IMR-90 (cell line): ENCODE data around the gene IMP3. TPM values are rescaled to one million over a fixed set of nuclear protein-coding genes. Genes with fewer than 3 reads are reported as not detected.

Source experiments
- ATAC-seq: fragments of 200-7000 bp; cut with Tn5 transposase; 2 replicates; pipeline ENCODE4 v1.9.1; 2020; ENCODE audit warnings: low read depth, mild to moderate bottlenecking, moderate library complexity
- BruUV-seq: library from RNA; stranded (reverse); fragments of 400-500 nt; replicated peaks from 2 replicates; lab custom pipeline; 2021; lab: Mats Ljungman, UMichigan
- CTCF ChIA-PET: fragments of 300-600 bp; formaldehyde crosslinking; extraction: SDS; loops from one replicate; lab custom pipeline; 2021; ENCODE audit warnings: antibody characterized with exemption; lab: Yijun Ruan, JAX
- POLR2A ChIA-PET: fragments of 300-600 bp; sonication (Branson Sonifier 250); formaldehyde crosslinking; loops from one replicate; lab custom pipeline; 2022; ENCODE audit warnings: antibody characterized with exemption; ENCODE audit not compliant: unreplicated experiment; lab: Charles Lee
- DNase-seq: peaks from one replicate; pipeline ENCODE4 v3.0.0; 2013
- H2AFZ ChIP-seq: replicated peaks from 2 replicates; pipeline ENCODE3; 2013; ENCODE audit warnings: low read length, mild to moderate bottlenecking; ENCODE audit not compliant: poor library complexity
- H2AK5ac ChIP-seq: 2 replicates; pipeline ENCODE4 v1.6.1; 2013; ENCODE audit warnings: low read depth, low read length, inconsistent platforms
- H2AK9ac ChIP-seq: replicated peaks from 2 replicates; pipeline ENCODE3; 2013; ENCODE audit warnings: mild to moderate bottlenecking, low read depth, low read length, moderate library complexity; ENCODE audit not compliant: poor library complexity
- H2BK120ac ChIP-seq: 2 replicates; pipeline ENCODE4 v1.6.1; 2013; ENCODE audit warnings: low read depth, low read length, inconsistent platforms
- H2BK15ac ChIP-seq: 3 replicates; pipeline ENCODE4 v1.6.1; 2013; ENCODE audit warnings: low read depth, low read length, inconsistent platforms
- H2BK20ac ChIP-seq: 2 replicates; pipeline ENCODE4 v1.6.1; 2013; ENCODE audit warnings: low read depth, mild to moderate bottlenecking, inconsistent platforms, low read length, moderate library complexity
- H2BK5ac ChIP-seq: 2 replicates; pipeline ENCODE4 v1.6.1; 2013; ENCODE audit warnings: mild to moderate bottlenecking, low read depth, low read length, inconsistent platforms; ENCODE audit not compliant: poor library complexity, severe bottlenecking
- H3K14ac ChIP-seq: replicated peaks from 2 replicates; pipeline ENCODE4 v1.6.1; 2013; ENCODE audit warnings: low read depth, low read length, inconsistent platforms
- H3K18ac ChIP-seq: 2 replicates; pipeline ENCODE4 v1.6.1; 2013; ENCODE audit warnings: low read depth, low read length, control low read depth
- H3K23ac ChIP-seq: 2 replicates; pipeline ENCODE4 v1.6.1; 2013; ENCODE audit warnings: low read depth, low read length, inconsistent platforms
- H3K27ac ChIP-seq: 2 replicates; pipeline ENCODE4 v1.5.1; 2013; ENCODE audit warnings: mild to moderate bottlenecking, control low read depth, low read length; ENCODE audit not compliant: insufficient read depth
- H3K27me3 ChIP-seq: 2 replicates; pipeline ENCODE4 v1.6.1; 2013; ENCODE audit warnings: low read length; ENCODE audit not compliant: control insufficient read depth, insufficient read depth
- H3K36me3 ChIP-seq: 2 replicates; pipeline ENCODE4 v1.6.1; 2013; ENCODE audit warnings: low read length, mixed read lengths; ENCODE audit not compliant: control insufficient read depth, insufficient read depth
- H3K4ac ChIP-seq: 2 replicates; pipeline ENCODE4 v1.6.1; 2013; ENCODE audit warnings: low read depth, low read length, inconsistent platforms
- H3K4me1 ChIP-seq: 2 replicates; pipeline ENCODE4 v1.6.1; 2013; ENCODE audit warnings: low read length, mixed read lengths; ENCODE audit not compliant: control insufficient read depth, insufficient read depth
- H3K4me2 ChIP-seq: 2 replicates; pipeline ENCODE4 v1.6.1; 2013; ENCODE audit warnings: low read depth, mild to moderate bottlenecking, control low read depth, low read length, moderate library complexity
- H3K4me3 ChIP-seq: 2 replicates; pipeline ENCODE4 v1.5.1; 2013; ENCODE audit warnings: low read depth, mild to moderate bottlenecking, control low read depth, low read length, moderate library complexity; ENCODE audit not compliant: insufficient read depth
- H3K56ac ChIP-seq: 2 replicates; pipeline ENCODE4 v1.6.1; 2013; ENCODE audit warnings: low read length, inconsistent platforms; ENCODE audit not compliant: insufficient read depth; ENCODE audit errors: extremely low read depth
- H3K79me1 ChIP-seq, 2 experiments: 2 replicates each; pipeline ENCODE4 v1.6.1; 2013; ENCODE audit warnings: low read length in 2 of 2, inconsistent platforms in 1 of 2, low read depth in 1 of 2
- H3K9ac ChIP-seq: 2 replicates; pipeline ENCODE4 v1.6.1; 2013; ENCODE audit warnings: low read depth, low read length, control low read depth
- H3K9me1 ChIP-seq: 2 replicates; pipeline ENCODE4 v1.6.1; 2013; ENCODE audit warnings: low read length, inconsistent platforms; ENCODE audit not compliant: insufficient read depth
- H3K9me3 ChIP-seq: 2 replicates; pipeline ENCODE4 v1.6.1; 2013; ENCODE audit warnings: low read length; ENCODE audit not compliant: control insufficient read depth, insufficient read depth
- H4K20me1 ChIP-seq: 2 replicates; pipeline ENCODE4 v1.6.1; 2013; ENCODE audit warnings: low read length, inconsistent platforms; ENCODE audit not compliant: insufficient read depth
- H4K5ac ChIP-seq: 2 replicates; pipeline ENCODE4 v1.6.1; 2013; ENCODE audit warnings: mild to moderate bottlenecking, low read depth, low read length, control low read depth
- H4K8ac ChIP-seq, 2 experiments: 2 replicates each; pipeline ENCODE4 v1.6.1; 2013; ENCODE audit warnings: low read depth in 2 of 2, low read length in 2 of 2, control low read depth in 1 of 2, inconsistent platforms in 1 of 2
- H4K91ac ChIP-seq: 2 replicates; pipeline ENCODE4 v1.6.1; 2013; ENCODE audit warnings: low read depth, low read length, inconsistent platforms; ENCODE audit not compliant: insufficient read depth
- BHLHE40 ChIP-seq: fragments of 150-350 bp; IDR thresholded peaks from 2 replicates; pipeline ENCODE4 v1.6.1; 2016; ENCODE audit warnings: mild to moderate bottlenecking, low read depth, low read length
- CEBPB ChIP-seq: IDR thresholded peaks from 2 replicates; pipeline ENCODE4 v1.6.1; 2012; ENCODE audit warnings: low read depth, low read length, improper control_type of control experiment
- CHD1 ChIP-seq: IDR thresholded peaks from 2 replicates; pipeline ENCODE4 v1.6.1; 2012; ENCODE audit warnings: low read depth, low read length, improper control_type of control experiment
- FOS ChIP-seq: fragments of 150-350 bp; IDR thresholded peaks from 2 replicates; pipeline ENCODE4 v1.6.1; 2016; ENCODE audit warnings: low read depth, low read length
- MAFK ChIP-seq: IDR thresholded peaks from 2 replicates; pipeline ENCODE4 v1.6.1; 2012; ENCODE audit warnings: low read depth, low read length, improper control_type of control experiment
- MAZ ChIP-seq: IDR thresholded peaks from 2 replicates; pipeline ENCODE4 v1.6.1; 2012; ENCODE audit warnings: low read depth, mild to moderate bottlenecking, low read length, improper control_type of control experiment, moderate library complexity, borderline replicate concordance
- MXI1 ChIP-seq: IDR thresholded peaks from 2 replicates; pipeline ENCODE4 v1.6.1; 2012; ENCODE audit warnings: low read depth, mild to moderate bottlenecking, low read length, moderate library complexity, borderline replicate concordance
- NFE2L2 ChIP-seq: fragments of 150-350 bp; IDR thresholded peaks from 2 replicates; pipeline ENCODE4 v1.6.1; 2016; ENCODE audit warnings: low read depth, mild to moderate bottlenecking, low read length
- POLR2A ChIP-seq: IDR thresholded peaks from 2 replicates; pipeline ENCODE4 v1.6.1; 2012; ENCODE audit warnings: mild to moderate bottlenecking, low read depth, low read length
- RAD21 ChIP-seq: IDR thresholded peaks from 2 replicates; pipeline ENCODE4 v1.6.1; 2012; ENCODE audit warnings: low read length, improper control_type of control experiment
- RCOR1 ChIP-seq: IDR thresholded peaks from 2 replicates; pipeline ENCODE4 v1.6.1; 2012; ENCODE audit warnings: mild to moderate bottlenecking, low read length, improper control_type of control experiment; ENCODE audit not compliant: insufficient replicate concordance
- RFX5 ChIP-seq: IDR thresholded peaks from 2 replicates; pipeline ENCODE4 v1.8.0; 2012; ENCODE audit warnings: low read depth, mild to moderate bottlenecking, low read length, moderate library complexity
- SMC3 ChIP-seq: fragments of 150-350 bp; IDR thresholded peaks from 2 replicates; pipeline ENCODE4 v1.6.1; 2016; ENCODE audit warnings: low read depth, mild to moderate bottlenecking, antibody characterized with exemption, low read length, moderate library complexity
- WGBS, 2 experiments: methylation state at CpG; one replicate each; pipeline versions ENCODE4 v1.1.5 to v1.1.7; 2013; ENCODE audit warnings: missing lambda C conversion rate in 2 of 2; ENCODE audit not compliant: insufficient read length in 1 of 2; ENCODE audit errors: extremely low coverage in 2 of 2; 5-methylcytosine and 5-hydroxymethylcytosine counted together
- dilution Hi-C: fragments of 300-500 bp; cut with HindIII; formaldehyde crosslinking; loops from one replicate; pipeline ENCODE4 v1.14.3; 2018; ENCODE audit warnings: low sequenced_read_pairs; ENCODE audit not compliant: unreplicated experiment
- in situ Hi-C: fragments of 300-500 bp; cut with MboI; formaldehyde crosslinking; loops from 3 replicates; pipeline ENCODE4 v1.14.3; 2019; ENCODE audit warnings: low sequenced_read_pairs, inconsistent platforms, mixed read lengths
- intact Hi-C: fragments of 100-400 bp; cut with micrococcal nuclease; formaldehyde crosslinking; loops from 2 replicates; pipeline ENCODE4 v1.10.0; 2022
- polyA plus RNA-seq, 3 experiments: library from polyadenylated mRNA; depleted of rRNA; stranded (reverse); fragments of >200 nt; gene quantifications; 2 replicates each; pipeline ENCODE4 v1.2.3, GENCODE V29; 2012; ENCODE audit warnings: low replicate concordance in 1 of 3
- total RNA-seq: library from RNA; depleted of rRNA; stranded (reverse); fragments of >200 nt; gene quantifications from 2 replicates; pipeline ENCODE4 v1.2.3, GENCODE V29; 2012
- TF ChIP-seq, protein P1 (sequence below): conservative IDR thresholded peaks from 2 replicates; pipeline ENCODE4 v1.5.1; 2012; ENCODE audit warnings: mild to moderate bottlenecking, low read depth, low read length, improper control_type of control experiment
- TF ChIP-seq, protein P2 (sequence below): fragments of 150-350 bp; IDR thresholded peaks from 2 replicates; pipeline ENCODE4 v1.6.1; 2017; ENCODE audit warnings: mild to moderate bottlenecking, antibody characterized with exemption, low read length, low read depth
- TF ChIP-seq, protein P3 (sequence below): fragments of 150-350 bp; IDR thresholded peaks from 2 replicates; pipeline ENCODE4 v1.6.1; 2016; ENCODE audit warnings: low read depth, mild to moderate bottlenecking, low read length, moderate library complexity, borderline replicate concordance

IMP3 gene
- total and polyA plus RNA-seq, 2 of the 4 experiments (the other 2 are of a cell fraction), result 42.1 to 59.3 TPM

DNA sequence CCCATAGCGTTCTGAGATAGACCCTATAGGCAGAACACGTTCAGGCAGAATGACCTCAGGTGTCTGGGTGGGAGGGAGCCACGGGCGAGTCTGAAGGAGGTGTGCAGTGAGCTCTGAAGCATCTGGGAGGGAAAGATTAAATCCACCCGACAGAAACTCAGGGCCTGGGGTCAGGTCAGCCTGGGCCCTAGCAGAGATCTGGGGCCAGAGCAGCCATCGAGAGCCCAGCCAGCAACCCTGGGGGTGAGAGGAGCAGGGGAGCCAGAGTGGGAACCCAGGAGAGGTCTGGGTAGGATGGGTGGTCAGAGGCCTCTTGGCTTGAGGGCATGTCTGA lies 29.8 kb upstream of the IMP3 start:
- Histone ChIP-seq H3K4ac (peak overlapping the region; percentile 93), H3K14ac (no peak overlapping the region; the same call in 1 of the 2 replicates), H3K27me3 (no peaks in the 10 kb centered on the region), H3K27ac (no peak overlapping the region; the same call in 1 of the 2 replicates), H3K4me1 (peaks cover 47% of the 10 kb centered on the region), H2AK5ac (peak overlapping the region; percentile 76), H2BK20ac (no peak overlapping the region; the same call in 1 of the 2 replicates), H2AK9ac (peak overlapping the region; percentile 44), H2BK120ac (peak overlapping the region; percentile 83; the same call in 1 of the 2 replicates), H3K9me1 (peaks cover 50% of the 10 kb centered on the region), H3K23ac (no peak overlapping the region), H3K36me3 (no peaks in the 10 kb centered on the region), H4K8ac (peak overlapping the region in 1 of 2 experiments; percentile 42; a peak in 1 of 4 replicates), H2BK5ac (peak overlapping the region; percentile 42), H4K20me1 (peaks cover 21% of the 10 kb centered on the region), H3K18ac (no peak overlapping the region), H3K56ac (no peak overlapping the region), H3K9ac (no peak overlapping the region), H2AFZ (no peak overlapping the region), H3K79me1 (peaks cover 10 to 79% of the 10 kb centered on the region in 2 experiments; a peak in 3 of 4 replicates), H4K91ac (peak overlapping the region; percentile 81), H3K9me3 (no peaks in the 10 kb centered on the region), H2BK15ac (peak overlapping the region; percentile 92; the same call in 2 of the 3 replicates), H3K4me2 (no peak overlapping the region), H3K4me3 (no peak overlapping the region), H4K5ac (no peak overlapping the region)
- BruUV-seq, result no TSS peak
- ATAC-seq (no peak), DNase-seq (no peak)
- ChIA-PET POLR2A (no interaction called here), CTCF (no interaction called here)
- intact Hi-C loops, result loop anchor here (5.0 to 10.0 kb wide), 2 partner anchors 45 to 93 kb away; partner anchors contain the start of genes PTPN9 and SNUPN
- dilution Hi-C loops, result no loop called here
- TF ChIP-seq MXI1 (no peak), CEBPB (no peak), RCOR1 (no peak), FOS (no peak), POLR2A (no peak), BHLHE40 (no peak), SMC3 (no peak), MAZ (no peak), NFE2L2 (no peak), RAD21 (no peak), CHD1 (no peak), MAFK (no peak), RFX5 (no peak)
- TF ChIP-seq, protein P1, sequence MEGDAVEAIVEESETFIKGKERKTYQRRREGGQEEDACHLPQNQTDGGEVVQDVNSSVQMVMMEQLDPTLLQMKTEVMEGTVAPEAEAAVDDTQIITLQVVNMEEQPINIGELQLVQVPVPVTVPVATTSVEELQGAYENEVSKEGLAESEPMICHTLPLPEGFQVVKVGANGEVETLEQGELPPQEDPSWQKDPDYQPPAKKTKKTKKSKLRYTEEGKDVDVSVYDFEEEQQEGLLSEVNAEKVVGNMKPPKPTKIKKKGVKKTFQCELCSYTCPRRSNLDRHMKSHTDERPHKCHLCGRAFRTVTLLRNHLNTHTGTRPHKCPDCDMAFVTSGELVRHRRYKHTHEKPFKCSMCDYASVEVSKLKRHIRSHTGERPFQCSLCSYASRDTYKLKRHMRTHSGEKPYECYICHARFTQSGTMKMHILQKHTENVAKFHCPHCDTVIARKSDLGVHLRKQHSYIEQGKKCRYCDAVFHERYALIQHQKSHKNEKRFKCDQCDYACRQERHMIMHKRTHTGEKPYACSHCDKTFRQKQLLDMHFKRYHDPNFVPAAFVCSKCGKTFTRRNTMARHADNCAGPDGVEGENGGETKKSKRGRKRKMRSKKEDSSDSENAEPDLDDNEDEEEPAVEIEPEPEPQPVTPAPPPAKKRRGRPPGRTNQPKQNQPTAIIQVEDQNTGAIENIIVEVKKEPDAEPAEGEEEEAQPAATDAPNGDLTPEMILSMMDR, result no peak
- TF ChIP-seq, protein P2, sequence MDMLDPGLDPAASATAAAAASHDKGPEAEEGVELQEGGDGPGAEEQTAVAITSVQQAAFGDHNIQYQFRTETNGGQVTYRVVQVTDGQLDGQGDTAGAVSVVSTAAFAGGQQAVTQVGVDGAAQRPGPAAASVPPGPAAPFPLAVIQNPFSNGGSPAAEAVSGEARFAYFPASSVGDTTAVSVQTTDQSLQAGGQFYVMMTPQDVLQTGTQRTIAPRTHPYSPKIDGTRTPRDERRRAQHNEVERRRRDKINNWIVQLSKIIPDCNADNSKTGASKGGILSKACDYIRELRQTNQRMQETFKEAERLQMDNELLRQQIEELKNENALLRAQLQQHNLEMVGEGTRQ, result no peak
- TF ChIP-seq, protein P3, sequence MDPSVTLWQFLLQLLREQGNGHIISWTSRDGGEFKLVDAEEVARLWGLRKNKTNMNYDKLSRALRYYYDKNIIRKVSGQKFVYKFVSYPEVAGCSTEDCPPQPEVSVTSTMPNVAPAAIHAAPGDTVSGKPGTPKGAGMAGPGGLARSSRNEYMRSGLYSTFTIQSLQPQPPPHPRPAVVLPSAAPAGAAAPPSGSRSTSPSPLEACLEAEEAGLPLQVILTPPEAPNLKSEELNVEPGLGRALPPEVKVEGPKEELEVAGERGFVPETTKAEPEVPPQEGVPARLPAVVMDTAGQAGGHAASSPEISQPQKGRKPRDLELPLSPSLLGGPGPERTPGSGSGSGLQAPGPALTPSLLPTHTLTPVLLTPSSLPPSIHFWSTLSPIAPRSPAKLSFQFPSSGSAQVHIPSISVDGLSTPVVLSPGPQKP, result no peak
- in situ Hi-C loops, result loop anchor here (10.0 kb wide), 1 partner anchor 55 kb away; a partner anchor contains a TSS
- 58% methylated on average over 2 of the region's 6 CpGs; no CpG with 5 or more reads in 1 of the 2 experiments for WGBS, 2 experiments
